Fibroblast of lung (primary cell): ENCODE results near the gene NR1H4. TPM values are rescaled to one million over a fixed set of nuclear protein-coding genes. Genes with fewer than 3 reads are reported as not detected.

Source experiments
- DNase-seq, 2 donors: peaks; one replicate each; pipeline versions ENCODE4 v3.0.0 to v3.0.0-alpha.2; 2010; ENCODE audit warnings: low read depth in 2 of 2
- H2AFZ ChIP-seq: 2 replicates; pipeline ENCODE4 v1.5.1; 2012; ENCODE audit warnings: low read length, control low read depth, inconsistent platforms
- H3K27ac ChIP-seq: 2 replicates; pipeline ENCODE4 v1.5.1; 2011; ENCODE audit warnings: low read length, control low read depth; ENCODE audit not compliant: insufficient read depth
- H3K27me3 ChIP-seq: 2 replicates; pipeline ENCODE4 v1.5.1; 2011; ENCODE audit warnings: mild to moderate bottlenecking, low read length; ENCODE audit not compliant: control insufficient read depth, insufficient read depth
- H3K36me3 ChIP-seq: 2 replicates; pipeline ENCODE4 v1.5.1; 2011; ENCODE audit warnings: low read length; ENCODE audit not compliant: control insufficient read depth, insufficient read depth
- H3K4me1 ChIP-seq: 2 replicates; pipeline ENCODE4 v1.5.1; 2011; ENCODE audit warnings: low read length; ENCODE audit not compliant: control insufficient read depth, insufficient read depth; ENCODE audit errors: extremely low read depth
- H3K4me2 ChIP-seq: 2 replicates; pipeline ENCODE4 v1.5.1; 2011; ENCODE audit warnings: low read length, control low read depth; ENCODE audit not compliant: insufficient read depth; ENCODE audit errors: extremely low read depth
- H3K4me3 ChIP-seq, 4 experiments: fragments of 200-600 bp in 1 of 4; sonication (generic) in 1 of 4; replicated peaks in 1 of 4; 2 replicates each; pipeline ENCODE4 v1.5.1; 2011 to 2016; ENCODE audit warnings: low read length in 4 of 4, low read depth in 3 of 4, mild to moderate bottlenecking in 3 of 4, control low read depth in 2 of 4, inconsistent platforms in 1 of 4, mixed read lengths in 1 of 4; ENCODE audit not compliant: insufficient read depth in 1 of 4; ENCODE audit errors: control extremely low read depth in 1 of 4
- H3K79me2 ChIP-seq: 2 replicates; pipeline ENCODE4 v1.5.1; 2012; ENCODE audit warnings: mild to moderate bottlenecking, low read length, inconsistent platforms; ENCODE audit not compliant: control insufficient read depth, insufficient read depth
- H3K9ac ChIP-seq: 2 replicates; pipeline ENCODE4 v1.5.1; 2011; ENCODE audit warnings: mild to moderate bottlenecking, low read length, control low read depth; ENCODE audit not compliant: insufficient read depth
- H3K9me3 ChIP-seq: 2 replicates; pipeline ENCODE4 v1.5.1; 2012; ENCODE audit warnings: low read depth, low read length; ENCODE audit not compliant: control insufficient read depth, insufficient read depth
- H4K20me1 ChIP-seq: 2 replicates; pipeline ENCODE4 v1.5.1; 2011; ENCODE audit warnings: low read length; ENCODE audit not compliant: control insufficient read depth, insufficient read depth; ENCODE audit errors: extremely low read depth
- CTCF ChIP-seq, 2 donors: IDR thresholded peaks in 1 of 2; conservative IDR thresholded peaks in 1 of 2; 1 replicate in 1 of 2; 2 replicates in 1 of 2; pipeline ENCODE4 v1.5.1; 2011 to 2012; ENCODE audit warnings: low read length in 2 of 2, control low read depth in 1 of 2, inconsistent platforms in 1 of 2, low read depth in 1 of 2, mild to moderate bottlenecking in 1 of 2
- EZH2 ChIP-seq: IDR thresholded peaks from 2 replicates; pipeline ENCODE4 v1.5.1; 2012; ENCODE audit warnings: low read length, control low read depth, mild to moderate bottlenecking; ENCODE audit errors: missing control alignments
- polyA plus RNA-seq, 2 donors: library from polyadenylated mRNA; depleted of rRNA in 1 of 2; stranded (reverse) in 1 of 2; unstranded in 1 of 2; fragments of >200 nt; gene quantifications; 2 replicates each; pipeline ENCODE4 v1.2.1, GENCODE V29; 2011 to 2012; ENCODE audit warnings: missing spikeins in 1 of 2
- total RNA-seq: library from RNA; depleted of rRNA; stranded (reverse); fragments of >200 nt; gene quantifications from 2 replicates; pipeline ENCODE4 v1.2.1, GENCODE V29; 2014

NR1H4 gene
- total and polyA plus RNA-seq, 2 donors (not counting 1 experiment from before 2014, with no cell fraction given): not detected

GRCh38 chr12:100584256-100584655 lies 110.6 kb downstream of the NR1H4 start:
- no peaks in the 10 kb centered on the region for H3K9me3 ChIP-seq
- H3K27ac ChIP-seq: no peak overlapping the region
- no peak overlapping the region for H3K4me2 ChIP-seq
- no peak overlapping the region for H3K9ac ChIP-seq
- no peaks in the 10 kb centered on the region for H3K36me3 ChIP-seq
- H3K4me1 ChIP-seq: no peaks in the 10 kb centered on the region
- H3K4me3 ChIP-seq: no peak overlapping the region
- H2AFZ ChIP-seq: no peak overlapping the region
- TF ChIP-seq EZH2 (no peak), CTCF (conservative IDR thresholded peaks at IDR 0.05 in 1 of 2, IDR thresholded peaks at IDR 0.05 in 1 of 2; ENCODE audit: low read depth in 1 of 2, low read length in 2 of 2) (no peak)
- DNase-seq: no peak
- H3K79me2 ChIP-seq: peaks cover 64% of the 10 kb centered on the region
- H3K27me3 ChIP-seq: no peaks in the 10 kb centered on the region
- no peaks in the 10 kb centered on the region for H4K20me1 ChIP-seq

GRCh38 chr12:100591979-100592378 lies 118.3 kb downstream of the NR1H4 start:
- no peak for TF ChIP-seq EZH2
- no peak for TF ChIP-seq CTCF (conservative IDR thresholded peaks at IDR 0.05 in 1 of 2, IDR thresholded peaks at IDR 0.05 in 1 of 2; ENCODE audit: low read depth in 1 of 2, low read length in 2 of 2)
- no peak for DNase-seq
- no peaks in the 10 kb centered on the region for H3K27me3 ChIP-seq
- no peaks in the 10 kb centered on the region for H3K36me3 ChIP-seq
- H4K20me1 ChIP-seq: no peaks in the 10 kb centered on the region
- no peak overlapping the region for H3K27ac ChIP-seq
- no peak overlapping the region for H3K9ac ChIP-seq
- H3K4me3 ChIP-seq: no peak overlapping the region
- no peaks in the 10 kb centered on the region for H3K4me1 ChIP-seq
- no peak overlapping the region for H3K4me2 ChIP-seq
- no peaks in the 10 kb centered on the region for H3K9me3 ChIP-seq
- no peak overlapping the region for H2AFZ ChIP-seq
- peaks cover 22% of the 10 kb centered on the region for H3K79me2 ChIP-seq

- no peak overlapping the region for H3K9ac ChIP-seq
- H3K27me3 ChIP-seq: no peaks in the 10 kb centered on the region
- DNase-seq: peak; percentile 39 to 56
- H3K27ac ChIP-seq: peak overlapping the region; percentile 43
- H3K4me2 ChIP-seq: peak overlapping the region; percentile 89
- peaks cover 18% of the 10 kb centered on the region for H3K79me2 ChIP-seq
- H4K20me1 ChIP-seq: no peaks in the 10 kb centered on the region
- no peaks in the 10 kb centered on the region for H3K4me1 ChIP-seq
- H3K4me3 ChIP-seq: peak overlapping the region; percentile 26 to 57 (median 32)
- no peaks in the 10 kb centered on the region for H3K36me3 ChIP-seq
- TF ChIP-seq EZH2 (no peak), CTCF (conservative IDR thresholded peaks at IDR 0.05 in 1 of 2, IDR thresholded peaks at IDR 0.05 in 1 of 2; ENCODE audit: low read depth in 1 of 2, low read length in 2 of 2) (no peak)
- no peaks in the 10 kb centered on the region for H3K9me3 ChIP-seq
- peak overlapping the region; percentile 75 for H2AFZ ChIP-seq
Observed at GRCh38 chr12:100593490-100593889, 119.8 kb downstream of the NR1H4 start.
